Sigmoid colon (tissue), 7 donors: ENCODE results near the gene CDHR2. TPM values are rescaled to one million over a fixed set of nuclear protein-coding genes. Genes with fewer than 3 reads are reported as not detected.

ENCODE experiments used
- DNase-seq: peaks from one replicate; pipeline ENCODE4 v3.0.0-alpha.2; 2019
- H3K27ac ChIP-seq, 4 donors: fragments of 200-600 bp; sonication (generic); one replicate each; pipeline ENCODE4 v1.5.1; 2016 to 2019; ENCODE audit warnings: mild to moderate bottlenecking in 1 of 4
- H3K27me3 ChIP-seq, 3 donors: fragments of 200-600 bp; sonication (generic); one replicate each; pipeline ENCODE4 v1.5.1; 2019; ENCODE audit warnings: mild to moderate bottlenecking in 1 of 3
- H3K36me3 ChIP-seq, 4 donors: fragments of 200-600 bp; sonication (generic); one replicate each; pipeline ENCODE4 v1.5.1; 2016 to 2019
- H3K4me1 ChIP-seq, 4 donors: fragments of 200-600 bp; sonication (generic); one replicate each; pipeline ENCODE4 v1.5.1; 2017 to 2019
- H3K4me3 ChIP-seq, 4 donors: fragments of 200-600 bp; sonication (generic); one replicate each; pipeline ENCODE4 v1.5.1; 2017 to 2019; ENCODE audit warnings: mild to moderate bottlenecking in 2 of 4, moderate library complexity in 1 of 4
- H3K9me3 ChIP-seq, 4 donors: fragments of 200-600 bp in 3 of 4; sonication (generic) in 3 of 4; one replicate each; pipeline versions ENCODE4 v1.5.1 to v1.6.1; 2013 to 2019
- EP300 ChIP-seq, 4 donors: sonication (generic); formaldehyde crosslinking; IDR thresholded peaks; one replicate each; pipeline ENCODE4 v1.6.1; 2017; ENCODE audit warnings: antibody characterized with exemption in 4 of 4
- POLR2A ChIP-seq, 2 donors: fragments of 450-650 bp; IDR thresholded peaks; one replicate each; pipeline ENCODE4 v1.6.1; 2016; ENCODE audit warnings: antibody characterized with exemption in 2 of 2, mild to moderate bottlenecking in 2 of 2, moderate library complexity in 2 of 2
- POLR2AphosphoS5 ChIP-seq, 4 donors: sonication (generic); formaldehyde crosslinking; IDR thresholded peaks; one replicate each; pipeline ENCODE4 v1.6.1; 2017; ENCODE audit warnings: antibody characterized with exemption in 4 of 4
- WGBS, 2 donors: extraction: QIAGEN DNeasy Blood & Tissue Kit; methylation state at CpG; one replicate each; pipeline ENCODE4 v1.1.7; 2013; 5-methylcytosine and 5-hydroxymethylcytosine counted together
- intact Hi-C: fragments of 100-400 bp; cut with DNase I; formaldehyde crosslinking; loops from one replicate; pipeline ENCODE4 v1.15.1; 2023
- polyA plus RNA-seq, 3 donors: library from polyadenylated mRNA; stranded (reverse); fragments of 200-250 nt; gene quantifications; one replicate each; pipeline ENCODE4 v1.2.3, GENCODE V29; 2013
- total RNA-seq, 4 donors: library from RNA; depleted of rRNA; stranded (reverse); fragments of >200 nt; gene quantifications; one replicate each; pipeline ENCODE4 v1.1.0, GENCODE V29; 2016
- TF ChIP-seq, protein P1 (sequence below), 4 experiments: fragments of 450-650 bp in 3 of 4; fragments of 200-600 bp in 1 of 4; IDR thresholded peaks; one replicate each; pipeline ENCODE4 v1.5.1; 2016 to 2019; ENCODE audit warnings: antibody characterized with exemption in 4 of 4, mild to moderate bottlenecking in 3 of 4, moderate library complexity in 2 of 4
- donor health status: healthy with polysubstance abuse.
- donor health status: Bipolar disorder and iron deficiency.
- donor health status: healthy.

Gene CDHR2
- total and polyA plus RNA-seq, 7 donors: 0.71 to 57.9 (median 9.6) TPM; not detected in 2

DNA sequence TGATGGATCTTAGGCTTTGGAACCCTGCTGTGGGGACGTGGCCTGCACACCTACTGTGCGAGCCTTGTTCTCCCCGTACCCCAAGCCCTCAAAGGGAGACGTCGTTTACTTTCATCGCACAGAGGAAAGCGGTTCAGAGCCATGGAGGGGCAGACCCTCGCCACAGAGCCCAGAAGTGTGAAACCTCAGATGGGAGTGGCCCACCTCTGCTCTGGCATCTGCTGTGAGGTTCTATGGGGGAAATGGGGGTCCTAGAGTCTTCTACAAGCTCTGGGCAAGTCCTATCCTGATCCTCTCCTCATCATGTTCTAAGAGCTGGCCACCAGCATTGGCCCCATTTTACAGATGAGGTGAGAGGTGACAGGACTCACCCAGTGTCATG, 8.2 kb upstream of the CDHR2 start:
- intact Hi-C loops: no loop called here
- whole genome bisulfite sequencing, 2 donors: 75 to 87% methylated on average over 8 of the region's 8 CpGs
- H3K27ac ChIP-seq: no peak overlapping the region
- DNase-seq: no peak
- H3K4me3 ChIP-seq: no peak overlapping the region
- TF ChIP-seq POLR2A (IDR thresholded peaks at IDR 0.05) (no peak), POLR2AphosphoS5 (IDR thresholded peaks at IDR 0.05) (no peak), EP300 (IDR thresholded peaks at IDR 0.05) (no peak)
- TF ChIP-seq, protein P1, sequence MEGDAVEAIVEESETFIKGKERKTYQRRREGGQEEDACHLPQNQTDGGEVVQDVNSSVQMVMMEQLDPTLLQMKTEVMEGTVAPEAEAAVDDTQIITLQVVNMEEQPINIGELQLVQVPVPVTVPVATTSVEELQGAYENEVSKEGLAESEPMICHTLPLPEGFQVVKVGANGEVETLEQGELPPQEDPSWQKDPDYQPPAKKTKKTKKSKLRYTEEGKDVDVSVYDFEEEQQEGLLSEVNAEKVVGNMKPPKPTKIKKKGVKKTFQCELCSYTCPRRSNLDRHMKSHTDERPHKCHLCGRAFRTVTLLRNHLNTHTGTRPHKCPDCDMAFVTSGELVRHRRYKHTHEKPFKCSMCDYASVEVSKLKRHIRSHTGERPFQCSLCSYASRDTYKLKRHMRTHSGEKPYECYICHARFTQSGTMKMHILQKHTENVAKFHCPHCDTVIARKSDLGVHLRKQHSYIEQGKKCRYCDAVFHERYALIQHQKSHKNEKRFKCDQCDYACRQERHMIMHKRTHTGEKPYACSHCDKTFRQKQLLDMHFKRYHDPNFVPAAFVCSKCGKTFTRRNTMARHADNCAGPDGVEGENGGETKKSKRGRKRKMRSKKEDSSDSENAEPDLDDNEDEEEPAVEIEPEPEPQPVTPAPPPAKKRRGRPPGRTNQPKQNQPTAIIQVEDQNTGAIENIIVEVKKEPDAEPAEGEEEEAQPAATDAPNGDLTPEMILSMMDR (IDR thresholded peaks at IDR 0.05): no peak
- H3K9me3 ChIP-seq: no peaks in the 10 kb centered on the region
- H3K27me3 ChIP-seq: no peaks in the 10 kb centered on the region
- H3K36me3 ChIP-seq: no peaks in the 10 kb centered on the region
- H3K4me1 ChIP-seq: peaks cover 0 to 41% (median 24%) of the 10 kb centered on the region in 4 donors

DNA sequence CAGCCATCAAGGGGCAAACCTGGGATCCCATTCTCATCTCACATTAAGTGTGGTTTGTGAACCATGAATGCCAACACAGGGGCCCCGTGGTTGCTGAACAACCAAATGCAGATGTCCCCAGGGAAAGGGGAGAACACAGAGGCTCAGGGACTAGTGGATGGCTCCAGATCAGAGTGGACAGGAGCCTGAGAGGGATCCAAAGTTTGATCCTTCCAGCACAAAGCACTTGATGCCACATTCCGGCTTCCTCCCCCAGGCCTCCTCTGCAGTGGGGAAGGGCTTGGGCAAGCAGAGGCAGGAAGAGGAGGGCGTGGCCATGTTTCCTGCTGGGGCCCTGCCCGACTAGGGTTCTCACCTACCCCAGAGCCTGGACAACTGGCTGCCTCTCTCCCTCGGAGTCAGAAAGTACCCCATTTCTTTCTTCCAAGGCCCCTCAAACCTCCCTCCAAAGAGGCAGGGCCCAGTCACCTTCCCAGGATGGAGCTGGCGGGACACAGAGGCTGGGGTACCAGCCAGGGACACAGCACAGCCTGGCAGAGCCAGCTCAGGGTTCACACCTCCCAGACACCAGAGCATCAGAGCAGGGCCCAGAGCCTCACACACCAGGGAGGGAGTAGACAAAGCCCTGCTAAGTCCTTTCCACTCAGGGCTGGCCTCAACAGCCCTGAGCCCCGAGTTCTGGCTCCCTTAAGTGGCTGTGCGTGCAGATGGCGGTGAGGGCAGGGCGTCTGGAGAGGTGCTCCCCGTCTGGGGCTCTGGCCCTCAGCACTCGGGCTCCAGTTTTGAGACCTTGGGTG, 7.6 kb upstream of the CDHR2 start:
- intact Hi-C loops: loop anchor here (2.0 kb wide), 2 partner anchors 95 to 125 kb away; partner anchors contain the start of gene CLTB
- Histone ChIP-seq H3K9me3 (no peaks in the 10 kb centered on the region), H3K4me1 (peaks cover 0 to 36% (median 22%) of the 10 kb centered on the region in 4 donors), H3K36me3 (no peaks in the 10 kb centered on the region), H3K4me3 (no peak overlapping the region), H3K27ac (peak overlapping the region; percentile 81 to 90 (median 87)), H3K27me3 (no peaks in the 10 kb centered on the region)
- WGBS, 2 donors: 28 to 40% methylated on average over 12 of the region's 12 CpGs
- no peak for TF ChIP-seq EP300 (IDR thresholded peaks at IDR 0.05)
- TF ChIP-seq POLR2AphosphoS5 (IDR thresholded peaks at IDR 0.05): no peak
- TF ChIP-seq POLR2A (IDR thresholded peaks at IDR 0.05): no peak
- TF ChIP-seq, protein P1 (IDR thresholded peaks at IDR 0.05): no peak
- DNase-seq: no peak

DNA sequence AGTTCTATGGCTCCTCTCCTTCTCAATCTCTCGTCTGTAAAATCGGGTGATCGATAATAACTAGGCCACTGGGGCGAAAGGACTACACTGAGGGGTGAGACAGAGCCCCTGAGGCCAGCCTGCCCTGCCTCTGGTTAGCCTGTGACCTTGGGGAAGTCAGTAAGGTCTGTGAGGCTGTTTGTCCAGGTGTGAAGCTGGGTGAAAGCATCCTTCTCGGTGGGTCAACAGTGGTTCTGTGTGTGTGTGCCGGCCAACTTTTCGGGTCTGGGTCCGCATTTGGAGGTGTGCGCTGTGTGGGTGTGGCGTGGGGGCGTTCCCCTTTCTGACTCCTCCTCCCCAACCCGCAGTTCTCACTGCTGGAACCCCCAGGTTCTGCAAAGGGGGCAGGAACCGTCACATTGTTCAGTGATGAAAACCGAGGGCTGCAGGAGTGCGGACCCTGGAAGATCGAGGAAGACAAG, 7.0 kb upstream of the CDHR2 start:
- no peaks in the 10 kb centered on the region for H3K36me3 ChIP-seq
- H3K27ac ChIP-seq: peak overlapping the region; percentile 81 to 90 (median 87)
- no peaks in the 10 kb centered on the region for H3K9me3 ChIP-seq
- intact Hi-C loops: loop anchor here (2.0 kb wide), 2 partner anchors 95 to 125 kb away; partner anchors contain the start of gene CLTB
- no peak for TF ChIP-seq EP300 (IDR thresholded peaks at IDR 0.05)
- TF ChIP-seq, protein P1 (IDR thresholded peaks at IDR 0.05): no peak
- peak in 1 of 2 donors; percentile 44 for TF ChIP-seq POLR2A (IDR thresholded peaks at IDR 0.05)
- no peak for TF ChIP-seq POLR2AphosphoS5 (IDR thresholded peaks at IDR 0.05)
- peak overlapping the region in 3 of 4 donors; percentile 59 to 82 (median 76) for H3K4me3 ChIP-seq
- 16 to 30% methylated on average over 16 of the region's 16 CpGs for WGBS, 2 donors
- DNase-seq: no peak
- peaks cover 0 to 37% (median 22%) of the 10 kb centered on the region in 4 donors for H3K4me1 ChIP-seq
- H3K27me3 ChIP-seq: no peaks in the 10 kb centered on the region

DNA sequence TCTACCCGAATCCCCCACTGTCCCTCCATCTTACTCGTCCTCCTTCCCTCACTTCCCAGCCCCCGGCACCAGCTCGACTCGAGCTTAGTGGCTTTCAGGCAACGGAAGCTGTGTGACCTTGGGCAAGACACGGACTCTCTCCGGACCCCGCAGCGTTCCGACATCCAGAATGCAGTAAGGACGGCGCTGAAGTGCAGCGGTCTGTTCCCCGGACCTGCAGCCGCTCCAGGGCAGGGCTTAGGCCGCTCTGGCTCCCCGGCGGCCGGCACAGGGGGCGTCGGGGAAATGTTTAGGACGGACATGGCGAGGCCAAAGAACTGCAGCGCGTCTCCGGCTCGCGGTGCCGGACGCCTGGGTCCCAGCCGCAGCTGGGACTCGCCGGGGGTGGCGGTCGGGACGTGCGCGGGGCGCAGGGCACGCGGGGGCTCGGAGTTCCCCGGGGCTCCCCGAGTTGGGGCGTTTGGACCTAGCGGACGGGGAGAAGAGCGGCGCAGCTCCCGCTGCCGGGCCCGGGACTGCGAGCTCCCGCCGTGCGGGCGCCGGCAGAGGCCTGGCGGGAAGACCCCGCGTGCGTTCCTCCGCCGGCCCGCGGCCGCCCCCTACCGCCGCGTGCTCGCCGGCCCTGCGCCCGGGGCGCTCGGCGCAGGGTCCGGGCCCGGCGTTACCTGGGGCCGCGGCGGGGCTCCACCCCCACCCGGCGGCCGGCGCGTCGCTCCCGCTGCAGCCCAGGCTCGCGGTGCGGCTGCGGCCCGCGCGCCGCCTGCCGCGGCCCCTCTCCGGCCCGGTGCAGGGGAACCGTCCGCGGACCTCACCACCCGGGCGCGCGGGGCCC, 6.3 kb upstream of the CDHR2 start:
- TF ChIP-seq POLR2A (IDR thresholded peaks at IDR 0.05) (peak in 1 of 2 donors; percentile 2), POLR2AphosphoS5 (IDR thresholded peaks at IDR 0.05) (no peak)
- TF ChIP-seq, protein P1 (IDR thresholded peaks at IDR 0.05): peak in 1 of 4 experiments; percentile 13
- Histone ChIP-seq H3K4me3 (peak overlapping the region; percentile 55 to 82 (median 68)), H3K4me1 (peaks cover 0 to 43% (median 24%) of the 10 kb centered on the region in 4 donors), H3K36me3 (no peaks in the 10 kb centered on the region), H3K27me3 (no peaks in the 10 kb centered on the region), H3K27ac (peak overlapping the region; percentile 81 to 91 (median 87)), H3K9me3 (no peaks in the 10 kb centered on the region)
- DNase-seq: no peak
- intact Hi-C loops: loop anchor here (1.0 to 2.0 kb wide), 3 partner anchors 96 to 126 kb away; partner anchors contain the start of genes CLTB and TSPAN17
- WGBS, 2 donors: 0 to 1% methylated on average over 110 of the region's 110 CpGs
